ENCODE measurements around the gene ARL5C. TPM values are rescaled to one million over a fixed set of nuclear protein-coding genes. Genes with fewer than 3 reads are reported as not detected.
"Not testable (repeated sequence)": the region's sequence is repeated elsewhere in the genome, so short reads cannot be mapped to it uniquely, and the experiment has no call there.

The ARL5C gene
- total RNA-seq, 2 experiments from 2014 or later = 0.35 TPM; not detected in 1

DNA sequence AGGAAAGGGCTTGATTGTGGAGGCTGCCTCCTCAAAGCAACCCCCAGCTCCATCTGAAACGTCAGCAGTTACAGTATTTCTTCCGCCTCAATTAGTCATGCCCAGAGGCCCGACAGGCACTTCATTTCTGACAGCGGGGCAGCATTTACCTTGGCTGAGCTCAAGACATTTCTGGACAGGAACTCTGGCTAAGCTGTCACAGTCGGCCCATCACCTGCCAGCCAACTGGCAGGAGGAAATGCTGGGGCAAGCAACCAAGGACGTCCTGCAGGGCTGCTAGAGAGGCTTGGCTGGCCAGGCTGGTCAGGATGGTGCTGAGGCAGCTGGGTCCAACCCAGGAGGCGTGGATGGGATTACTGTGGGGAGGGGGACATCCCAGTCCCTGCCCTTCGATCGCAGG lies 42.3 kb downstream of the ARL5C start:
- no peaks in the 10 kb centered on the region for H3K4me1 Mint-ChIP-seq
- H3K36me3 Mint-ChIP-seq = no peaks in the 10 kb centered on the region
- H3K27me3 Mint-ChIP-seq = no peaks in the 10 kb centered on the region
- DNase-seq (no peak), ATAC-seq (no peak)
- H3K9me3 Mint-ChIP-seq (ENCODE audit: low read depth) = no peaks in the 10 kb centered on the region
- CTCF ChIA-PET = interaction anchor here (1.3 to 2.2 kb wide), 3 partner anchors 28 to 31 kb away, joined by 3 to 9 read pairs (median 6); partner anchors contain the start of gene PLXDC1
- H3K27ac Mint-ChIP-seq = no peak overlapping the region
- H3K4me3 Mint-ChIP-seq = no peak overlapping the region

DNA sequence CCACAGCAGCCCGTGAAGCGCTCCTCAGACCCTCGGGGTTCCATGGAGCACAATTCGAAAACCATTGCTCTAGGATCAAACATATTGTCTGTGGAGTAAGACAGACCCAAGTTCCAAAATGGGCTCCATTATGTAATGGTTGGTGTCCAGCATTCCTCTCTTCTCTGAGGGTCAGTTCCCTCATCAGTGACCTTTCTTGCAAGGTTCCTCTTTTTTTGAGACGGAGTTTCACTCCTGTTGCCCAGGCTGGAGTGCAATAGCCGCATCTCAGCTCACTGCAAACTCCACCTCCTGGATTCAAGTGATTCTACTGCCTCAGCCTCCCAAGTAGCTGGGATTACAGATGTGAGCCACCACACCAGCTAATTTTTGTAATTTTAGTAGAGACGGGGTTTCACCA lies 43.0 kb downstream of the ARL5C start:
- no peaks in the 10 kb centered on the region for H3K9me3 Mint-ChIP-seq (ENCODE audit: low read depth)
- H3K27ac Mint-ChIP-seq = no peak overlapping the region
- H3K36me3 Mint-ChIP-seq = no peaks in the 10 kb centered on the region
- H3K4me1 Mint-ChIP-seq = no peaks in the 10 kb centered on the region
- H3K4me3 Mint-ChIP-seq = no peak overlapping the region
- H3K27me3 Mint-ChIP-seq = no peaks in the 10 kb centered on the region
- CTCF ChIA-PET = interaction anchor here (0.7 to 2.2 kb wide), 4 partner anchors 28 to 140 kb away, joined by 3 to 9 read pairs (median 5); partner anchors contain the start of gene PLXDC1
- no peak for ATAC-seq
- DNase-seq = no peak

DNA sequence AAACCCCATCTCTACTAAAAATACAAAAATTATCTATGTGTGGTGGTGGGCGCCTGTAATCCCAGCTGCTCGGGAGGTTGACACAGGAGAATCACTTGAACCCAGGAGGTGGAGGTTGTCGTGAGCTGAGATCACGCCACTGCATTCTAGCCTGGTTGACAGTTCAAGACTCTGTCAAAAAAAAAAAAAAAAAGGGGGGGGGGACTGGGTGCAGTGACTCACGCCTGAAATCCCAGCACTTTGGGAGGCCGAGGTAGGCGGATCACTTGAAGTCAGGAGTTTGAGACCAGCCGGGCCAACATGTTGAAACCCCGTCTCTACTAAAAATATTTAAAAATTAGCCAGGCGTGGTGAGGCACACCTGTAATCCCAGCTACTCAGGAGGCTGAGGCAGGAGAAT lies 44.0 kb downstream of the ARL5C start:
- not testable (repeated sequence) for H3K27ac Mint-ChIP-seq; H3K36me3 Mint-ChIP-seq; H3K27me3 Mint-ChIP-seq; H3K9me3 Mint-ChIP-seq (ENCODE audit: low read depth); DNase-seq; ATAC-seq; H3K4me1 Mint-ChIP-seq; H3K4me3 Mint-ChIP-seq
- CTCF ChIA-PET = interaction anchor here (1.0 to 2.2 kb wide), 3 partner anchors 30 to 139 kb away, joined by 4 to 9 read pairs (median 6); partner anchors contain the start of gene PLXDC1

DNA sequence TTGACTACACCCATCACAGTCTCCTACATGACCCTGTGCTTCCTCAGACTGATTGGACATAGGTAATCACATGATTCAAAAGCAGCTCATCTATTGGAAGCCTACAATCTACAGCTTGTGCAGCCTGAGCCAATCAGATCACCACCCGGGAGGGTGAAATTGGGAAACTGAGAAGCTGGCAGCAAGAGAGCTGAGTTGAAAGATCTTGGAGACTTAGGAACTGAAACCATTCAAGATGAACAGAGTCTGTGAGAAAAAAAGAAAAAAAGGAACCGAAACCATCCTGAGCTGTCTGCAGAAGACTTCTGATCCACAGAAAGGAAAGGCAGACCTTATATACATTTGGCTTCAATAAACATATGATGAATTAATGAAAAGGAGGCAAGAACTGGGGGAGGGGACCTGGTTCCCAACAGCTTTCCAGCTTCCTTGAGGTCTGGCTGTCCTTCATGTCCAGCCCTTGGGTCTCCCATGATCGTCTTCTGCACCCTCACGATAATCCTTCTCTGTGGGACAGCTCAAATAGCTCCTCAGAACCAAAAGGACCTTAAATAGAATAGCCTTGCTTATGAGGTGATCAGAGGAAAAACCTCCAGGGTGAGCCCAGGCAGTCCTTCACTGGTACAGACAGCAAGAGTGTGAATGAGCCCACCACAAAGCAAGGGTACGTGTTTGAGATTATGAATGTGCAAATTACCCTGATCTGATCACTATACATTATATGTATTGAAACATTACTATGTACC lies 47.1 kb downstream of the ARL5C start:
- Mint-ChIP-seq H3K27ac (no peak overlapping the region), H3K4me1 (no peaks in the 10 kb centered on the region), H3K9me3 (ENCODE audit: low read depth) (no peaks in the 10 kb centered on the region), H3K27me3 (no peaks in the 10 kb centered on the region), H3K4me3 (no peak overlapping the region), H3K36me3 (no peaks in the 10 kb centered on the region)
- CTCF ChIA-PET = interaction anchor here (1.9 kb wide), 1 partner anchor 56 kb away, joined by 7 read pairs; no protein-coding TSS in a partner anchor
- ATAC-seq (no peak), DNase-seq (no peak)

DNA sequence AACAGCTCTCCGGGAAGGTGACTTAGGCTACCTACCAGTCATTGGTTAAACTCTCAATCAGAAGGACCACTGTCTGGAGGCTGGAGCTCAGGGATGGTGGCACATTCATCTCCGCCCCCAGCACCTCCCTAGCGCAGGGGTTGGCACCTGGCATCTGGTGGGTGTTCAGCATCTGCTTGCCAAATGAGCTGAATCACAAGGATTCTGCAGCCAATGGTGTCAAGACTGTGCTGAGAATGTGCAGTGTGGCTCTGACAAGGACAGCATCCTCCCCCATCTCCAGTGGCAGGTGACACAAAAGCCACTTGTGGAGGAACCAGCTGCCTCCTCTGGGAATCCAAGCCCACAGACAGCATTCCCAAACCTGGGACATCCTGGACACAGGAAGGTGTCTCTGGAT lies 49.7 kb downstream of the ARL5C start:
- Mint-ChIP-seq H3K36me3 (no peaks in the 10 kb centered on the region), H3K4me1 (no peaks in the 10 kb centered on the region), H3K9me3 (ENCODE audit: low read depth) (no peaks in the 10 kb centered on the region), H3K27ac (no peak overlapping the region), H3K27me3 (no peaks in the 10 kb centered on the region), H3K4me3 (no peak overlapping the region)
- ATAC-seq (no peak), DNase-seq (no peak)
- CTCF ChIA-PET = interaction anchor here (0.7 to 1.5 kb wide), 4 partner anchors 9 to 133 kb away, joined by 3 to 4 read pairs (median 3); no protein-coding TSS in a partner anchor

DNA sequence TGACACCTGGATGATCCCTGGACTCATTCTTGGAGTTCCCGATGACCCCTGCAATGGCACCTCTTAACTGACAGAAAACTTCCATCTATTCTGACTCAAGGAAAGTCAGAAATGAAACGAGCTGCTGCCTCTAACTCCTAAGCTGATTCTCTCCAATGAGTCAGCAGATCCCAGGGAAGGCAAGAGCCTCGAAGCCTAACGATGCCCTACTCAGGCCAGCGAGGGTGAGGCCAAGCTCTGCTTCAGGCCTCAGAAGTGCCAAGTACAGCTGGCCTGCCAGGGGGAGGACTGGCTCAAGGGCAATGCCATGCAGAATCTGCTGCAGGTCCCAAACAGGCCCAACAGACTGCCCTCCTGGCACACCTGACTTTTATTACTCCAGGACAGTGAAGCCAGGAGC lies 50.8 kb downstream of the ARL5C start:
- no peak overlapping the region for H3K27ac Mint-ChIP-seq
- no peak for DNase-seq
- H3K4me3 Mint-ChIP-seq = no peak overlapping the region
- no peaks in the 10 kb centered on the region for H3K36me3 Mint-ChIP-seq
- ATAC-seq = no peak
- H3K9me3 Mint-ChIP-seq (ENCODE audit: low read depth) = no peaks in the 10 kb centered on the region
- H3K27me3 Mint-ChIP-seq = no peaks in the 10 kb centered on the region
- CTCF ChIA-PET = interaction anchor here (0.6 to 1.4 kb wide), 2 partner anchors 132 to 133 kb away, joined by 4 read pairs; no protein-coding TSS in a partner anchor
- no peaks in the 10 kb centered on the region for H3K4me1 Mint-ChIP-seq

DNA sequence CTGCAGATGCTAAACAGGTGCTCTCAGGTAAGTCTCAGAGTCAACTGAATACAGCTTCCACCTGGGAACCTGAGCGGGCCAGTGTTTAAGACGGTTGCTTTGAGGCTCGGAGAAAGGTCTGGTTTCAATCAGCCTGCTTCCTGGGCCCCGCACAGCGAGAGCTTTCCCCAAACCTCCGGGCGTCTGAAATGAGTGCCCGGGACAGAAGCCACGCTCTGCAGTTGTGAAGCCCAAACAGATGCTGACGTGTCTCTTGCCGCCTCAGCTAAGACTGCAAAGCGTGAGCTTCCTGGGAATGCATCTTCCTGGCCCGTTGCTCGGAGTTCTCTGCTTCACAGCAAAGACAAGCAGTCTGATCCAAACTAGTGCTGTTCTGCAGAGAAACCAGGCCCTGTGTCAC lies 51.2 kb downstream of the ARL5C start:
- Mint-ChIP-seq H3K27me3 (no peaks in the 10 kb centered on the region), H3K4me3 (no peak overlapping the region), H3K4me1 (no peaks in the 10 kb centered on the region), H3K27ac (no peak overlapping the region), H3K36me3 (no peaks in the 10 kb centered on the region), H3K9me3 (ENCODE audit: low read depth) (no peaks in the 10 kb centered on the region)
- ATAC-seq (no peak), DNase-seq (no peak)
- CTCF ChIA-PET = interaction anchor here (0.6 kb wide), 1 partner anchor 132 kb away, joined by 4 read pairs; no protein-coding TSS in a partner anchor

DNA sequence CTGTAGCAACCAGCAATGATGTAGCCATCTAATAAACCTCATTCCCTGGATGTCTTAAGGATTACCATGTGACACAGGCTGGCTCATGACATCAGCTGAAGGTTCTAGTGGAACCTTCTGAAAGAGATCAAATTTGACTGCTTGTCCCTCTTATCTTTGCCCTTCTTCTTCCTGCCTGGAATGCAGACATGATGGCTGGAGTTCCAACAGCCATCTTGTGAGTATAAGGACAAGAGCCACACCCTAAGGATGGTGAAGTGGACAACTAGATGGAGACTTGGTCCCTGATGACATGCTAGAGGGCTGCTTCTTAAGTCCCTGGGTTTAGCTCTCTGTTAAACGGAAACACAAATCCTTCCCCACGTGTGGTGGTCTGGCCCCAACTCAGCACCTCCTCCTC lies 52.1 kb downstream of the ARL5C start:
- Mint-ChIP-seq H3K36me3 (no peaks in the 10 kb centered on the region), H3K4me3 (no peak overlapping the region), H3K9me3 (ENCODE audit: low read depth) (no peaks in the 10 kb centered on the region), H3K27me3 (no peaks in the 10 kb centered on the region), H3K4me1 (no peaks in the 10 kb centered on the region), H3K27ac (no peak overlapping the region)
- no peak for ATAC-seq
- no peak for DNase-seq
- CTCF ChIA-PET = no interaction called here

DNA sequence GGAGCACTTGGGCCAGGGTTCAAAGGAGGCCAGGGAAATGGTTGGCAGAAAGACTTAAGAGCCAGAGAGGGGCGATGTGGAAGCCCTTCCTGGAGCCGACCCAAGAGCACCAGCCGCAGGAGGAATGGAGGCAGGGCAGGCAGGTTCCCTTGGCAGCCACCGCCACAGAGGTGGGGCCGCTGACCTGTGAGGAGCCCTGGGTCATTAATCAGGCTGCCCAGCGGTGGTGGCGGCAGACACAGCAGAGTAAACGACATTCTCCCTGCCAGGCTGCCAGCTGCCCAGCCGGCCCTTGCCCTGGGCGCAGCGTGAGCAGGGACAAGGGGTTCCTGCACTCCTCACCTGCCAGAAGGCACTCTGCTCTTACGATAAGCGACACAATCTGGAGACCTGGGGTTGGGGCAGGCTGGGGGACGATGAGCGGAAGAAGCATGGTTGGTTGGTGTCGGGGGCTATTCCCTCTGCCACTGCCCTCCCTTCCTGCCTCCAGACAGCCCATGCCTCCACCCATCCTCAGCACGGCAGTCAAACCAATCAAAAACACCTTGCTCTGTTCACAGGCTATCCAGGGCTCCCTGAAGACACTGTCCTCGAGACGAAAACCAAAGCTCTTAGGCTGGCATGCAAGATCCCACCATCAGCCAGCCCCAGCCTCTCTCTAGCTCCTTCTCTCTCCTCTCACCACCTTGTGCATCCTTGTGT lies 55.4 kb downstream of the ARL5C start:
- Mint-ChIP-seq H3K4me1 (no peaks in the 10 kb centered on the region), H3K9me3 (ENCODE audit: low read depth) (no peaks in the 10 kb centered on the region), H3K36me3 (no peaks in the 10 kb centered on the region), H3K27ac (no peak overlapping the region), H3K4me3 (no peak overlapping the region), H3K27me3 (no peaks in the 10 kb centered on the region)
- no peak for ATAC-seq
- DNase-seq = no peak
- CTCF ChIA-PET = interaction anchor here (0.6 to 1.5 kb wide), 3 partner anchors 54 to 134 kb away, joined by 3 to 4 read pairs (median 4); no protein-coding TSS in a partner anchor

DNA sequence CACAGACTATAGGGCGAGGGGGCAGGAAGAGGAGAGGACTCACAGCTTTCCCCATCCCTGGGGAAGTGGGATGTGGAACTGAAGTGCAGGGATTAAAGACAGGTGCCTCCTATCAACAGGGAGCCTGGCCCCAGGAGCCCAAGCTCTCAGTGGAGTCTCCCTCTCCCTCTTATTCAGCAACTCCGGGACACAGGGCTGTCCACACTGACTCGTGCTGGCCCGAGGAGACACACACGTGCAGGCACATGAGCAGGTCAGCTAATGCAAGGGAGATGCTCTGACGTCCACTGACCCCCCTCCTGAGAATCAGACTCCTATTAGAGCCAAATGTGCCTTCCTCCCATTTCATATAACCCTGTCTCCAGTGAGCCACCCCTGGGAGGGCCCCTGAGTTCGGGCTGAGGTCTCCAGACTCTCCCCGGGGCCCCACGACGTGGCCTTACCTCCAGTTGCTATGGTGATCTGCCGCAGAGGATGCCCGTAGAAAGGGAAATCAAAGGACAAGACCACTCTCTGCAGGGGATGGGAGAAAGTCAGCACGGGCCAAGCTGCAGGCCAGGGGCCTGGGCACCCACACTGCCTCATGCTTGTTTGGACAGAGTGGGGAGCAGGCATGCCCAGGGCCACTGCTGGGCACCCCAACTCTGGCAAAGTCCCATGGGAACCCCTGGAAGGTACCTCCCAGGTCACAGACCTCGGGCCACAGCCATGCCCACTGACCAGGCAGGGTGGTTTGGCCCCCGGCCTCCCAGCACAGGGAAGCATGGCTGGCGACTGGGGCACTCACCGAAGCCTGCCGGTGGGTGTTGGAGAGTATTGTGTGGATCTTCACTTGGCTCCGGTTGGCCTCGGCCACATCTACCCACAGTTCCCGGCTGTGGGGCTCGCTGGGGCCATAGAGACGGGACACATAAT lies 57.2 kb downstream of the ARL5C start:
- Mint-ChIP-seq H3K27ac (no peak overlapping the region), H3K4me1 (no peaks in the 10 kb centered on the region), H3K9me3 (ENCODE audit: low read depth) (no peaks in the 10 kb centered on the region), H3K27me3 (no peaks in the 10 kb centered on the region), H3K4me3 (no peak overlapping the region), H3K36me3 (no peaks in the 10 kb centered on the region)
- ATAC-seq (no peak), DNase-seq (no peak)
- CTCF ChIA-PET = interaction anchor here (0.7 kb wide), 1 partner anchor 14 kb away, joined by 3 read pairs; no protein-coding TSS in a partner anchor

DNA sequence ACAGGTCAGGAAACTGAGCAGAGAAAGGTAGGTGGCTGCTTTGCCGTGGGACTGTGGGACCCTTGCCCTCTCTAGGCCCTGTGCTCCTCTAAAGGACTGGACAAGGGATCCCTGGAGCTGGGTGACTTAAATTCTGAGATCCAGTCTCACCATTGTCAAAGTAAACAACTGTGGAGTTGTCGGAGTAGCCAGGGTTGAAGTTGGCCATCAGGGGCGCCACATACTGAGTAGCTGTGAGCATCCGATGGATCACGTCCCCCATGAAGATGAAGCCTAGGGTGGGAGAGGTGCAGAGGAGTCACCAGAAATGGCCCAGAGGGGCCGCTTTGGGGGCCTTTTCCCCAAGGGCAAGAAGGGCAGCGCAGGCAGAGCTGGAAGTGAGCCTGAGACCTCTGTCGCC lies 58.0 kb downstream of the ARL5C start:
- ATAC-seq (no peak), DNase-seq (no peak)
- Mint-ChIP-seq H3K4me1 (no peaks in the 10 kb centered on the region), H3K4me3 (no peak overlapping the region), H3K36me3 (no peaks in the 10 kb centered on the region), H3K27ac (no peak overlapping the region), H3K27me3 (no peaks in the 10 kb centered on the region), H3K9me3 (ENCODE audit: low read depth) (no peaks in the 10 kb centered on the region)
- CTCF ChIA-PET = interaction anchor here (0.7 kb wide), 1 partner anchor 13 kb away, joined by 3 read pairs; no protein-coding TSS in a partner anchor

DNA sequence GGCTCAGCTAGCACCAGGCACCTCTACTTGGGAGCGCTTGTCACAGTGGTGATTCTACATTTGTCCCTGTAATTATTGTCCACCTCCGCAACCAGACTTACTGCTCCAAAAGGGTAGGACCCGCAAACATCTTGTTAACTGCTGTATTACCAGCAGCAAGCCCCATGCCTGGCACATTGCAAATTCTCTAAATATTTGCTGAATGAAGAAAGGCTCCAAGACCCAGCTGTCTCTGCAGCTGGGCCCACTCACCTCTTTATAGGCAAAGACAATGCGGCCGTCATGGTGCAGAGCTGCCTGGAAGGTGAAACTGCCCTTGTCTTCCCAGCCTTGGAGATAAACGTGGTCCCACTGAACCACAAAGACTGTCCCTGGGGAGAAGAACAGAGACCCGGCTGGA lies 58.8 kb downstream of the ARL5C start:
- Mint-ChIP-seq H3K27ac (no peak overlapping the region), H3K4me1 (peaks cover 1% of the 10 kb centered on the region)
- CTCF ChIA-PET = no interaction called here

More for the DNA sequence above, 58.8 kb downstream of the ARL5C start:
- Mint-ChIP-seq H3K36me3 (no peaks in the 10 kb centered on the region), H3K9me3 (ENCODE audit: low read depth) (no peaks in the 10 kb centered on the region), H3K4me3 (no peak overlapping the region), H3K27me3 (no peaks in the 10 kb centered on the region)
- ATAC-seq (no peak), DNase-seq (no peak)

Measured in activated CD8-positive, alpha-beta memory T cell treated with anti-CD3 and anti-CD28 coated beads, Interleukin-2, amount 10 ng/mL, durations not matched to agents 7 days and 5 days (primary cell).